Pancreas (tissue), 10 donors: ENCODE results near the gene RAD51B. TPM values are rescaled to one million over a fixed set of nuclear protein-coding genes. Genes with fewer than 3 reads are reported as not detected.

ENCODE experiments used
- ATAC-seq, 4 donors: fragments of 200-7000 bp; cut with Tn5 transposase; one replicate each; pipeline versions ENCODE4 v1.8.0 to v1.9.1; 2020; ENCODE audit warnings: mild to moderate bottlenecking in 4 of 4, moderate library complexity in 4 of 4
- DNase-seq, 6 donors: peaks; one replicate each; pipeline ENCODE4 v3.0.0-alpha.2; 2020
- FAIRE-seq: peaks from 2 replicates; lab custom pipeline; 2012; peaks lifted over from hg19 to GRCh38; lab: Jason Lieb, UNC
- H3K27ac ChIP-seq, 4 donors: fragments of 200-600 bp; sonication (generic); 1 replicate in 3 of 4; 2 replicates in 1 of 4; pipeline versions ENCODE4 v1.5.0 to v1.8.0; 2020
- H3K27me3 ChIP-seq, 4 donors: fragments of 200-600 bp; one replicate each; pipeline ENCODE4 v1.8.0; 2021
- H3K36me3 ChIP-seq, 3 donors: fragments of 200-600 bp; sonication (generic) in 1 of 3; one replicate each; pipeline versions ENCODE4 v1.5.0 to v1.8.0; 2020 to 2021
- H3K4me1 ChIP-seq, 3 donors: fragments of 200-600 bp; one replicate each; pipeline ENCODE4 v1.8.0; 2021
- H3K4me3 ChIP-seq, 4 donors: fragments of 200-600 bp; sonication (generic) in 2 of 4; one replicate each; pipeline versions ENCODE4 v1.5.0 to v1.8.0; 2020 to 2021
- H3K9me3 ChIP-seq, 4 donors: fragments of 200-600 bp; one replicate each; pipeline ENCODE4 v1.8.0; 2021
- WGBS, 2 donors: extraction: QIAGEN DNeasy Blood & Tissue Kit; methylation state at CpG; one replicate each; pipeline ENCODE4 v1.1.7; 2013; 5-methylcytosine and 5-hydroxymethylcytosine counted together
- intact Hi-C, 3 donors: fragments of 100-400 bp; cut with DNase I; formaldehyde crosslinking; loops; one replicate each; pipeline versions ENCODE4 v1.11.1 to v1.14.2; 2022
- polyA plus RNA-seq, 2 donors: library from polyadenylated mRNA; stranded (reverse); fragments of 200-250 nt; gene quantifications; one replicate each; pipeline ENCODE4 v1.2.3, GENCODE V29; 2013
- total RNA-seq, 6 donors: library from RNA; stranded (reverse); fragmentation: NEBNext Ultra II Directional in 4 of 6; extraction: Animal tissue kit (Norgen Biotek cat#: 25700) in 4 of 6; gene quantifications; one replicate each; pipeline versions ENCODE4 v1.2.1 to v1.2.4, GENCODE V29; 2021 to 2023
- TF ChIP-seq, protein P1 (sequence below), 4 donors: fragments of 200-600 bp; sonication (generic) in 3 of 4; IDR thresholded peaks; one replicate each; pipeline versions ENCODE4 v1.5.0 to v1.8.0; 2021; ENCODE audit warnings: antibody characterized with exemption in 4 of 4
- donor health status: healthy with polysubstance abuse.
- donor health status: DM: no; HTN: no; CAD: no; lungs with moderate emphysema.
- donor health status: DM: no; HTN: no; CAD: no.
- donor health status: control.
- donor health status: control.
- donor health status: Bipolar disorder and iron deficiency.
- donor health status: DM: yes; HTN: yes; CAD: no.
- donor health status: DM: no; HTN: no; CAD: no.
- donor health status: DM: no; HTN: no; CAD: no.
- donor health status: DM: yes; HTN: yes; CAD: no.

RAD51B gene
- total and polyA plus RNA-seq, 8 donors = 1.1 to 17.3 (median 5.8) TPM

DNA sequence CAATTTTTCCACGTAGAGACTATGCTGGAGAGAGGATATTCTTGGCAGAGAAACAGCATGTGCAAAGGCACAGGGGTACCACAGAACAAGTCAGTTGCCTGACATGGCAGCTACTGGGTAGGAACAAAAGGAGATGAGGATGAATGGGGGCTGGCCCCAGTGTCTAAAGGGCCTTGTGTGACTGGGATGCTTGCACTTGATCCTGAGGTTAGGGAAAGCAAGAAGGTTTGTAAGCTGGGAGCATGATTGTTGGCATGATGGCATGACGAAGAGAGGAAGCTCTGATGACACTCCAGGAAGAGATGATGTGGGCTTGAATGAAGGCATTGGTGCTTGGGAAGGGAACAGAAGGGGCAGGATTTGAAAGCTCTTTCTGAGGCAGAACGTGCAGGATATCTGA lies 834.2 kb downstream of the RAD51B start:
- intact Hi-C loops = no loop called here
- 89 to 93% methylated on average over 3 of the region's 3 CpGs for WGBS, 2 donors
- H3K4me1 ChIP-seq = peaks cover 7 to 27% (median 23%) of the 10 kb centered on the region in 3 donors
- FAIRE-seq (no peak), DNase-seq (peak in 2 of 6 donors; percentile 5 to 14), ATAC-seq (no peak)
- no peaks in the 10 kb centered on the region for H3K27me3 ChIP-seq
- H3K9me3 ChIP-seq = no peaks in the 10 kb centered on the region
- no peak overlapping the region for H3K4me3 ChIP-seq
- H3K27ac ChIP-seq = no peak overlapping the region
- TF ChIP-seq, protein P1, sequence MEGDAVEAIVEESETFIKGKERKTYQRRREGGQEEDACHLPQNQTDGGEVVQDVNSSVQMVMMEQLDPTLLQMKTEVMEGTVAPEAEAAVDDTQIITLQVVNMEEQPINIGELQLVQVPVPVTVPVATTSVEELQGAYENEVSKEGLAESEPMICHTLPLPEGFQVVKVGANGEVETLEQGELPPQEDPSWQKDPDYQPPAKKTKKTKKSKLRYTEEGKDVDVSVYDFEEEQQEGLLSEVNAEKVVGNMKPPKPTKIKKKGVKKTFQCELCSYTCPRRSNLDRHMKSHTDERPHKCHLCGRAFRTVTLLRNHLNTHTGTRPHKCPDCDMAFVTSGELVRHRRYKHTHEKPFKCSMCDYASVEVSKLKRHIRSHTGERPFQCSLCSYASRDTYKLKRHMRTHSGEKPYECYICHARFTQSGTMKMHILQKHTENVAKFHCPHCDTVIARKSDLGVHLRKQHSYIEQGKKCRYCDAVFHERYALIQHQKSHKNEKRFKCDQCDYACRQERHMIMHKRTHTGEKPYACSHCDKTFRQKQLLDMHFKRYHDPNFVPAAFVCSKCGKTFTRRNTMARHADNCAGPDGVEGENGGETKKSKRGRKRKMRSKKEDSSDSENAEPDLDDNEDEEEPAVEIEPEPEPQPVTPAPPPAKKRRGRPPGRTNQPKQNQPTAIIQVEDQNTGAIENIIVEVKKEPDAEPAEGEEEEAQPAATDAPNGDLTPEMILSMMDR (IDR thresholded peaks at IDR 0.05) = no peak
- H3K36me3 ChIP-seq = no peaks in the 10 kb centered on the region

DNA sequence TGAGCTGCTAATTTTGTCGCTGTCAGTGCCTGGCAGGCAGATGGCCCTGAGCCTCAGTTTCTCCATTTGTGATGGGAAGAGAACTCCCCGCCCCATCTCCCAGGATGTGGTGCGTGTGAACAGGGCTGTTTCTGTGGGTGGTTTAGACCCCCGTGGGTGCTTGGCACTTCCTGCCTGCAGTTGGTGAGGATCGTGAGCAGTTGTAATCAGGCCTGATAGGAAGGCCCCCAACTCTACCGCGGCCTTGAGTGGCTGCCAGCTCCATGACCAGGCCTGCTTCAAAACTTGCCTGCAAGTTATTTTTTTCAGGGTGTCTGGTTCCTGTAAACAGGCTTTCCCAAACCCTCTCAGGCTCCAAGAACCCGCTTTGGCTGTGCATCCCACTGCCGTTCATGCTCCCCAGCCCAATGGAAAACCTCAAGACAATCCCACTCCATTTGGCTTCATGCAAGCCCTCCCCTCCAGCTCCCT lies 834.9 kb downstream of the RAD51B start:
- Histone ChIP-seq H3K36me3 (no peaks in the 10 kb centered on the region), H3K4me3 (no peak overlapping the region), H3K27ac (peak overlapping the region in 2 of 4 donors; percentile 33 to 55), H3K4me1 (peaks cover 7 to 27% (median 23%) of the 10 kb centered on the region in 3 donors), H3K9me3 (no peaks in the 10 kb centered on the region), H3K27me3 (no peaks in the 10 kb centered on the region)
- 48 to 52% methylated on average over 9 of the region's 9 CpGs for WGBS, 2 donors
- intact Hi-C loops = no loop called here
- FAIRE-seq = no peak
- peak in 3 of 6 donors; percentile 19 to 51 (median 24) for DNase-seq
- ATAC-seq = peak in 2 of 4 donors; percentile 20 to 28
- TF ChIP-seq, protein P1 (IDR thresholded peaks at IDR 0.05) = no peak

- H3K27me3 ChIP-seq = no peaks in the 10 kb centered on the region
- intact Hi-C loops = no loop called here
- FAIRE-seq = no peak
- H3K9me3 ChIP-seq = no peaks in the 10 kb centered on the region
- 63 to 64% methylated on average over 19 of the region's 19 CpGs for WGBS, 2 donors
- no peaks in the 10 kb centered on the region for H3K36me3 ChIP-seq
- H3K4me1 ChIP-seq = peaks cover 7 to 26% (median 21%) of the 10 kb centered on the region in 3 donors
- DNase-seq = peak in 4 of 6 donors; percentile 45 to 60 (median 54)
- H3K27ac ChIP-seq = peak overlapping the region in 2 of 4 donors; percentile 33 to 55
- ATAC-seq = peak; percentile 60 to 84 (median 74)
- TF ChIP-seq, protein P1 (IDR thresholded peaks at IDR 0.05) = no peak
- H3K4me3 ChIP-seq = no peak overlapping the region
These were observed 835.6 kb downstream of the RAD51B start for GRCh38 chr14:68655021-68655831.

GRCh38 chr14:68655911-68656316 lies 836.3 kb downstream of the RAD51B start:
- Histone ChIP-seq H3K36me3 (no peaks in the 10 kb centered on the region), H3K27me3 (no peaks in the 10 kb centered on the region), H3K9me3 (no peaks in the 10 kb centered on the region), H3K27ac (no peak overlapping the region), H3K4me1 (peaks cover 7 to 19% (median 14%) of the 10 kb centered on the region in 3 donors), H3K4me3 (no peak overlapping the region)
- DNase-seq (peak in 2 of 6 donors; percentile 21 to 38), FAIRE-seq (no peak), ATAC-seq (peak in 3 of 4 donors; percentile 54 to 69 (median 67))
- TF ChIP-seq, protein P1 (IDR thresholded peaks at IDR 0.05) = no peak
- WGBS, 2 donors = 52 to 66% methylated on average over 1 of the region's 1 CpG
- intact Hi-C loops = no loop called here
